ENCODE measurements around the gene ARPC1A. TPM values are rescaled to one million over a fixed set of nuclear protein-coding genes. Genes with fewer than 3 reads are reported as not detected.

ARPC1A gene
- total RNA-seq, 6 experiments from 2014 or later, result 50.0 to 78.0 (median 63.4) TPM

DNA sequence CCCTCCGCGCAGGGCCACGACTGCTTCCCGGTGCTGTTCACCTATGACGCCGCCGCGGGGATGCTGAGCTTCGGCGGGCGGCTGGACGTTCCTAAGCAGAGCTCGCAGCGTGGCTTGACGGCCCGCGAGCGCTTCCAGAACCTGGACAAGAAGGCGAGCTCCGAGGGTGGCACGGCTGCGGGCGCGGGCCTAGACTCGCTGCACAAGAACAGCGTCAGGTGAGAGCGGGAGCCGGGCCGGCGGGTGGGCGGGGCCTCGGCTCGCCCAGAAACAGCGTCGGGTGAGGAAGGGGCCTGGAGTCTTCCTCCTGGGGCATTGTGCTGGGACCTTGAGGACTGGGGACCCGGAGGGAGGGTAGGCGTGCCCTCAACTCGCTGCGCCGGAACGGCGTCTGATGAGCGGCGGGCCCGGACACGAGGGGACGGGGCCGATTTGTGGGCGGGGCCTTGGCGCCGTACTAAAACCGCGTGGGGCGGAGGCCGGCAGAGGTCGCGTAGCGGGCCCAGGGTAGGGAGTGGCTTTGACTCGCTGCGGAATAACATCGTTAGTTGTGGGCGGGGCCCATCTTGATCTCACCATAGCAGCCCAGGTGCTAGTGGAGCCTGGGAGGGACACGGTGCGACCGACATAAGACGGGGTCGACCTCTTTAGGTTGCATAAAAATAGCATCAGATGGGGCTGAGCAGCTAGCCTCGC is 67.1 kb downstream of the ARPC1A start:
- Histone ChIP-seq H3K36me3 (peaks cover 0 to 44% (median 13%) of the 10 kb centered on the region in 4 donors), H3K9me3 (no peaks in the 10 kb centered on the region), H3K27ac (peak overlapping the region in 1 of 3 donors; percentile 14), H3K4me3 (peak overlapping the region; percentile 41 to 52 (median 47)), H3K4me1 (peaks cover 0 to 19% (median 8%) of the 10 kb centered on the region in 4 donors), H3K27me3 (no peaks in the 10 kb centered on the region)
- 13% methylated on average over 9 of the region's 68 CpGs for WGBS (ENCODE audit: insufficient coverage, low coverage, low lambda C conversion rate, missing lambda C conversion rate)
- ATAC-seq (peak; percentile 69 to 83 (median 74)), DNase-seq (peak in 2 of 3 donors; percentile 67 to 76)
- intact Hi-C loops (cut with DNase I), result no loop called here
- TF ChIP-seq POLR2A (IDR thresholded peaks at IDR 0.05), result no peak
- TF ChIP-seq, protein P1, sequence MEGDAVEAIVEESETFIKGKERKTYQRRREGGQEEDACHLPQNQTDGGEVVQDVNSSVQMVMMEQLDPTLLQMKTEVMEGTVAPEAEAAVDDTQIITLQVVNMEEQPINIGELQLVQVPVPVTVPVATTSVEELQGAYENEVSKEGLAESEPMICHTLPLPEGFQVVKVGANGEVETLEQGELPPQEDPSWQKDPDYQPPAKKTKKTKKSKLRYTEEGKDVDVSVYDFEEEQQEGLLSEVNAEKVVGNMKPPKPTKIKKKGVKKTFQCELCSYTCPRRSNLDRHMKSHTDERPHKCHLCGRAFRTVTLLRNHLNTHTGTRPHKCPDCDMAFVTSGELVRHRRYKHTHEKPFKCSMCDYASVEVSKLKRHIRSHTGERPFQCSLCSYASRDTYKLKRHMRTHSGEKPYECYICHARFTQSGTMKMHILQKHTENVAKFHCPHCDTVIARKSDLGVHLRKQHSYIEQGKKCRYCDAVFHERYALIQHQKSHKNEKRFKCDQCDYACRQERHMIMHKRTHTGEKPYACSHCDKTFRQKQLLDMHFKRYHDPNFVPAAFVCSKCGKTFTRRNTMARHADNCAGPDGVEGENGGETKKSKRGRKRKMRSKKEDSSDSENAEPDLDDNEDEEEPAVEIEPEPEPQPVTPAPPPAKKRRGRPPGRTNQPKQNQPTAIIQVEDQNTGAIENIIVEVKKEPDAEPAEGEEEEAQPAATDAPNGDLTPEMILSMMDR (IDR thresholded peaks at IDR 0.05), result no peak

DNA sequence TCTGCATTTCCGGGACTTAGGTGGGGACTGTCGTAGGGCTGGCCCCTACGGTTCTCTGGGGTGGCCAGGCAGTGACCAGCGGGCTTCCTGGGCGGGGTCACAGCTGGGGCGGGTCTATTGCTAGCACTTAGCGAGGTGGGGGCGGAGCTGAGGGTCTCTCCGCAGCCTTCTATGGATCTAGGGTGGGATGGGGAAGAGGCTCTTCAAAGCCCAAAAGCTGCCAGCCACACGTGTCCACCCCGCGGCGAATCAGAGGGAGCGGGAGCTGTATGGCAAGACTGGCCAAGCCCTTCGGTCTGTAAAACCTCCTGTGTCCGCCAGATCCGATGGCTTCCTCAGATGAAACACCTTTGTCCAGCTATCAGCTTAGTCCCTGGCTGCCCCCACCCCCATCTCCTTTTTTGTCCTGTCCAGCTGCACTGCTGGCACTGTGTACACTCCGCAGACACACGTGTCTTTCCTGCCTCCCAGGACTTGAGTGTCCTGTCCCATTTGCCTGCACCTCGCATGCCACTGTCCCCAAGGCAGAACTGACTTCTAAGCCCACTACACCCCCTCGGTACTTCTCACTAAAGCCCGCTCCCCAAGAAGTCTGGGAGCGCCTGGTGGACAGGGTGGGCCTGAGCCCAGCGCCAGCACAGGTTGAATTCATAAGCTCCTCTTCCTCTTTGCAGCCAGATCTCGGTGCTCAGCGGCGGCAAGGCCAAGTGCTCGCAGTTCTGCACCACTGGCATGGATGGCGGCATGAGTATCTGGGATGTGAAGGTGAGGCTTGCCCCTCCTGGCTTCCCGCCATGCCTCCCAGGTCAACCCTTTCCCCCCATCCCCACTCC is 67.9 kb downstream of the ARPC1A start:
- Histone ChIP-seq H3K27ac (peak overlapping the region in 1 of 3 donors; percentile 14), H3K9me3 (no peaks in the 10 kb centered on the region), H3K27me3 (no peaks in the 10 kb centered on the region), H3K4me3 (peak overlapping the region; percentile 41 to 52 (median 47)), H3K4me1 (peaks cover 0 to 19% (median 8%) of the 10 kb centered on the region in 4 donors), H3K36me3 (peaks cover 0 to 47% (median 12%) of the 10 kb centered on the region in 4 donors)
- DNase-seq (no peak), ATAC-seq (peak; percentile 15 to 43 (median 30))
- intact Hi-C loops (cut with DNase I), result no loop called here
- 46% methylated on average over 5 of the region's 30 CpGs for WGBS (ENCODE audit: insufficient coverage, low coverage, low lambda C conversion rate, missing lambda C conversion rate)
- TF ChIP-seq, protein P1 (IDR thresholded peaks at IDR 0.05), result no peak
- no peak for TF ChIP-seq POLR2A (IDR thresholded peaks at IDR 0.05)

DNA sequence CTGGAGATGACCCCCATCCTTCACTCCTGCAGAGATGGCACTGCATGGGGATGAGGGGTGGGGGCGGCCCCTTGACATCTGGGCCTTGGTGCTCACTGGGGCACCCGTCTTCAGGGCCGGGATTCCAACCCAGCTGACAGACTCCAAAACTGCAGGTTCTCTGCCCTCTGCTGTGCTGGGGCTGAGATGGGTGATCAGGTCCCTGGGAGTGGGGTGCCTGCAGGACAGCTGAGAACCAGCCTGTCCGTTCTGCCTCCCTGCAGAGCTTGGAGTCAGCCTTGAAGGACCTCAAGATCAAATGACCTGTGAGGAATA is 68.4 kb downstream of the ARPC1A start:
- Histone ChIP-seq H3K27me3 (no peaks in the 10 kb centered on the region), H3K27ac (no peak overlapping the region), H3K9me3 (no peaks in the 10 kb centered on the region), H3K4me3 (no peak overlapping the region), H3K36me3 (peaks cover 0 to 46% (median 12%) of the 10 kb centered on the region in 4 donors), H3K4me1 (peaks cover 0 to 19% (median 8%) of the 10 kb centered on the region in 4 donors)
- intact Hi-C loops (cut with DNase I), result no loop called here
- TF ChIP-seq, protein P1 (IDR thresholded peaks at IDR 0.05), result no peak
- TF ChIP-seq POLR2A (IDR thresholded peaks at IDR 0.05), result no peak
- WGBS (ENCODE audit: insufficient coverage, low coverage, low lambda C conversion rate, missing lambda C conversion rate), result no CpG with 5 or more reads among the region's 4 CpGs
- no peak for DNase-seq
- ATAC-seq, result no peak

DNA sequence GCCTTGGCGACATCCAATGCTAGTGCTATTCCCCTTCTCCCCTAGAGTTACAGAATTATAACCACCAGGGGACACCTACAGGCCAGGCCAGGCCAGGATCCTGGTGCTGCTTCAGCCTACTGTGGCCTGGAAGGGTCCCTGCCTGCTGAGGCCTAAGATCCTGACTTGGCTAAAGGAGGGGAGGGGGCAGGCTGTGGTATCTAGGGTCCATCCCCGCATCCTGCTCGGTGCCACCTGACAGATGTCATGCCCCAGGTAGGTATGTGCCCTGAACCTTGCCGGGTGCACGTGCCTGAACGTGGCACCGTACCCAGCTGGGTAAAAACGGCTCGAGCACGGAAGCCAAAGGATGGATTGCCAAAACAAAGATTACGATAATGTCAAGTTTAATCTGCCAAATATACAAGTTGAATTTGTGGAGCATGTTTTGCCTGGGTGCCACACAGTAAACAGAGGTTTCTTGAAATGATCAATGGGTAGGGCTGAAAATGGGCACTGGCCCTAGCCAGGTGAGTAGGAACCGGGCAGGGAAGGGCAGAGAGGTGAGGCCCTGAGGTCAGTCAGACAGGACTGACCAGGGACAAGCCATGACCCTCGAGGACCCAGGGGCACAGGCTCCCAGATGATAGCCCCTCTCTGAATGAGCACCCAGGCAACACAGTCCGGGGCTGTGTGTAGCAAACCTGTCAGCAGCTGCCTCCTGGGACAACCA is 70.1 kb downstream of the ARPC1A start:
- Histone ChIP-seq H3K4me3 (no peak overlapping the region), H3K27me3 (no peaks in the 10 kb centered on the region), H3K4me1 (peaks cover 0 to 19% (median 8%) of the 10 kb centered on the region in 4 donors), H3K27ac (peak overlapping the region in 1 of 3 donors; percentile 8), H3K36me3 (peaks cover 0 to 53% (median 16%) of the 10 kb centered on the region in 4 donors), H3K9me3 (no peaks in the 10 kb centered on the region)
- peak in 2 of 3 donors; percentile 83 to 88 for DNase-seq
- intact Hi-C loops (cut with DNase I), result no loop called here
- 38% methylated on average over 8 of the region's 14 CpGs for WGBS (ENCODE audit: insufficient coverage, low coverage, low lambda C conversion rate, missing lambda C conversion rate)
- peak; percentile 26 to 78 (median 64) for ATAC-seq
- no peak for TF ChIP-seq POLR2A (IDR thresholded peaks at IDR 0.05)
- TF ChIP-seq, protein P1 (IDR thresholded peaks at IDR 0.05), result peak in 1 of 4 donors; percentile 9

All from right lobe of liver (tissue), 6 donors.